ENCODE results near the gene GMDS. TPM values are rescaled to one million over a fixed set of nuclear protein-coding genes. Genes with fewer than 3 reads are reported as not detected.

The GMDS gene
- total RNA-seq, 1 donor from 2014 or later = 30.2 TPM

DNA sequence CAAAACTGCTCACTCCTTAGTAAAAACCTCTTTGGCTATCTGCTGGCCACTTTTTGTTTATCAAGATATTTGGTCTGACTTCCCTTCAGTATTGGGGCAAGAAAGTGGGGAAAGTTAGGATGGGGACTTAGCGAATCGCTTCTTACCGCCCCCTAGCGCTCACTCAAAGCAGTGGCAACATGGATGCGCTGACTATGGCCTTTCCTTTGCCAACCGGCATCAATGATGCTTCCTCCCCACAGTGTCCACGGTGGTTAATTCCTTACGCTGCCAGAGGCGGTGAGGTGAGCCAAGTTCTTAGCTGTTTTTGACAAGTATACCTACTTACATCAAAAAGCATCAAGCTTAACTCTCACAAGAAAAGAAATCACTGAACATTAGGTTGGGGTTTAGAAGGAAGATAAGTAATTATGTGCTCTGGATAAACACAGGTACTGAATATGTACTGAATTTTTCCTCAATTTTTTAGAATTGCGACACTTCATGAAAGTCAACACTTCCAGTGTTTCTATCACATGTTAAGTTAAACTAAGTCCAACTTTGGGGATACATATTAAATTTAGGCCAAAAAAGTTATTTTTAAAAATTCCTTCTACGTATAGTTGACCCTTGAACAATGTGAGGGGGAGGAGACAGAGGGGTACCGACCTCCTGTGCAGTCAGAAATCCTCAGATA is 86.7 kb downstream of the GMDS start:
- DNase-seq (ENCODE audit: extremely low spot score in 2 of 2) = no peak

GRCh38 chr6:2157441-2158127 is 87.8 kb downstream of the GMDS start:
- H3K4me1 ChIP-seq = peaks cover 11% of the 10 kb centered on the region
- no peak for DNase-seq (ENCODE audit: extremely low spot score in 2 of 2)
- TF ChIP-seq POLR2A (IDR thresholded peaks at IDR 0.05) = no peak
- TF ChIP-seq POLR2AphosphoS5 (IDR thresholded peaks at IDR 0.05; ENCODE audit: insufficient read depth in 1 of 2, low read depth in 1 of 2) = no peak
- TF ChIP-seq, protein P1, sequence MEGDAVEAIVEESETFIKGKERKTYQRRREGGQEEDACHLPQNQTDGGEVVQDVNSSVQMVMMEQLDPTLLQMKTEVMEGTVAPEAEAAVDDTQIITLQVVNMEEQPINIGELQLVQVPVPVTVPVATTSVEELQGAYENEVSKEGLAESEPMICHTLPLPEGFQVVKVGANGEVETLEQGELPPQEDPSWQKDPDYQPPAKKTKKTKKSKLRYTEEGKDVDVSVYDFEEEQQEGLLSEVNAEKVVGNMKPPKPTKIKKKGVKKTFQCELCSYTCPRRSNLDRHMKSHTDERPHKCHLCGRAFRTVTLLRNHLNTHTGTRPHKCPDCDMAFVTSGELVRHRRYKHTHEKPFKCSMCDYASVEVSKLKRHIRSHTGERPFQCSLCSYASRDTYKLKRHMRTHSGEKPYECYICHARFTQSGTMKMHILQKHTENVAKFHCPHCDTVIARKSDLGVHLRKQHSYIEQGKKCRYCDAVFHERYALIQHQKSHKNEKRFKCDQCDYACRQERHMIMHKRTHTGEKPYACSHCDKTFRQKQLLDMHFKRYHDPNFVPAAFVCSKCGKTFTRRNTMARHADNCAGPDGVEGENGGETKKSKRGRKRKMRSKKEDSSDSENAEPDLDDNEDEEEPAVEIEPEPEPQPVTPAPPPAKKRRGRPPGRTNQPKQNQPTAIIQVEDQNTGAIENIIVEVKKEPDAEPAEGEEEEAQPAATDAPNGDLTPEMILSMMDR (IDR thresholded peaks at IDR 0.05) = no peak
- no peaks in the 10 kb centered on the region for H3K9me3 ChIP-seq
- no peak overlapping the region for H3K4me3 ChIP-seq
- H3K36me3 ChIP-seq = no peaks in the 10 kb centered on the region
- H3K27ac ChIP-seq = no peak overlapping the region
- no peaks in the 10 kb centered on the region for H3K27me3 ChIP-seq
- intact Hi-C loops (cut with DNase I) = no loop called here

More for the DNA sequence above, 86.7 kb downstream of the GMDS start:
- Histone ChIP-seq H3K36me3 (no peaks in the 10 kb centered on the region), H3K9me3 (no peaks in the 10 kb centered on the region), H3K4me1 (peaks cover 14% of the 10 kb centered on the region), H3K27me3 (no peaks in the 10 kb centered on the region), H3K4me3 (no peak overlapping the region), H3K27ac (no peak overlapping the region)
- no peak for TF ChIP-seq POLR2A (IDR thresholded peaks at IDR 0.05)
- TF ChIP-seq POLR2AphosphoS5 (IDR thresholded peaks at IDR 0.05; ENCODE audit: insufficient read depth in 1 of 2, low read depth in 1 of 2) = no peak
- intact Hi-C loops (cut with DNase I) = no loop called here

DNA sequence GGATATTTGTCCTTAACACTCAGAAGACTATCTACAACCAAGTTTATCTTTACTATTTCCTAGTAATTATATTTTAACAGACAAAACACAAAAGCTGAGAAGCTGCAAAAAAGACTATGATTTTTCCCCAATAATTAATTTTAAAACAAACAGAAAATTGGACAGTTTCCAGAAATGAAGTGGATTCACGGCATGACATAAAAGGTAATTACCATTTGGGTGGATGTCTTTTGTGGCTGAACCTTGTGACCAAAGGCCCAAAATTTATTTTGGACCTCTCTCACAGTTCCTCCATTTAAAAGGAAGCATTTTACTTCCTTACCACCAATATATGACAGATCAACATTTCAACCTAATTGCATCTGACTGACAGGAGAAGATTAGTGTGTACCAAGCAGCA is 90.2 kb downstream of the GMDS start:
- H3K27me3 ChIP-seq = no peaks in the 10 kb centered on the region
- intact Hi-C loops (cut with DNase I) = no loop called here

GRCh38 chr6:2149361-2150006 is 95.9 kb downstream of the GMDS start:
- DNase-seq (ENCODE audit: extremely low spot score in 2 of 2) = no peak
- TF ChIP-seq POLR2AphosphoS5 (IDR thresholded peaks at IDR 0.05; ENCODE audit: insufficient read depth in 1 of 2, low read depth in 1 of 2) = no peak
- TF ChIP-seq POLR2A (IDR thresholded peaks at IDR 0.05) = no peak
- TF ChIP-seq, protein P1 (IDR thresholded peaks at IDR 0.05) = no peak

More for the DNA sequence above, 90.2 kb downstream of the GMDS start:
- Histone ChIP-seq H3K4me1 (no peaks in the 10 kb centered on the region), H3K27ac (no peak overlapping the region), H3K4me3 (no peak overlapping the region), H3K9me3 (no peaks in the 10 kb centered on the region), H3K36me3 (no peaks in the 10 kb centered on the region)
- no peak for DNase-seq (ENCODE audit: extremely low spot score in 2 of 2)
- TF ChIP-seq POLR2AphosphoS5 (IDR thresholded peaks at IDR 0.05; ENCODE audit: insufficient read depth in 1 of 2, low read depth in 1 of 2) = no peak
- TF ChIP-seq, protein P1 (IDR thresholded peaks at IDR 0.05) = no peak
- no peak for TF ChIP-seq POLR2A (IDR thresholded peaks at IDR 0.05)

DNA sequence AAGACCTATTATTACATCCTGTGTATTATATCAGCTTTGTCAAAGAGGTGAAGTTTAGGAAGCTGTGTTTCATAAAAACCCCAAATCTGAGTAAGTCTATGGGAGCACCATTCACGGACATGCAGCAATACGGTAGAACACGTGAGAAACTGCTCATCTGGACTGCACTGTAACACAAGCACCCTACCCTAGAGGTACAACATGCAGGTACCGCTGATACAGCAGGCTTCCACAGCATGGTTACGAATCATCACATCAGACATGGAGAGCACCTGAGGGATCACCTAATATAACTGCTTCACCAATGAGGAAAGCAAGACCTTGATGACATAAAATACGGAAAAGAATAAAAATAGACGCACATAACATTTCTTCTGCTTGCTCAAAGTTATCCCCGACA is 96.7 kb downstream of the GMDS start:
- intact Hi-C loops (cut with DNase I) = no loop called here
- TF ChIP-seq, protein P1 (IDR thresholded peaks at IDR 0.05) = no peak
- no peak for TF ChIP-seq POLR2AphosphoS5 (IDR thresholded peaks at IDR 0.05; ENCODE audit: insufficient read depth in 1 of 2, low read depth in 1 of 2)
- no peak for TF ChIP-seq POLR2A (IDR thresholded peaks at IDR 0.05)
- Histone ChIP-seq H3K36me3 (no peaks in the 10 kb centered on the region), H3K4me3 (no peak overlapping the region), H3K27ac (no peak overlapping the region), H3K27me3 (no peaks in the 10 kb centered on the region), H3K4me1 (no peaks in the 10 kb centered on the region), H3K9me3 (no peaks in the 10 kb centered on the region)
- DNase-seq (ENCODE audit: extremely low spot score in 2 of 2) = no peak

More at GRCh38 chr6:2149361-2150006, 95.9 kb downstream of the GMDS start:
- Histone ChIP-seq H3K27me3 (no peaks in the 10 kb centered on the region), H3K27ac (no peak overlapping the region), H3K9me3 (no peaks in the 10 kb centered on the region), H3K4me3 (no peak overlapping the region), H3K4me1 (no peaks in the 10 kb centered on the region), H3K36me3 (no peaks in the 10 kb centered on the region)
- intact Hi-C loops (cut with DNase I) = no loop called here

Measured in vagina (tissue), 2 donors.